Raji (cell line): ENCODE measurements around the gene MAT2B.

Experiments
- POLR2A ChIP-seq: IDR thresholded peaks from 2 replicates; pipeline ENCODE4 v1.6.1; 2011; ENCODE audit warnings: low read depth, low read length, control low read depth; ENCODE audit not compliant: insufficient read depth

Gene MAT2B

DNA sequence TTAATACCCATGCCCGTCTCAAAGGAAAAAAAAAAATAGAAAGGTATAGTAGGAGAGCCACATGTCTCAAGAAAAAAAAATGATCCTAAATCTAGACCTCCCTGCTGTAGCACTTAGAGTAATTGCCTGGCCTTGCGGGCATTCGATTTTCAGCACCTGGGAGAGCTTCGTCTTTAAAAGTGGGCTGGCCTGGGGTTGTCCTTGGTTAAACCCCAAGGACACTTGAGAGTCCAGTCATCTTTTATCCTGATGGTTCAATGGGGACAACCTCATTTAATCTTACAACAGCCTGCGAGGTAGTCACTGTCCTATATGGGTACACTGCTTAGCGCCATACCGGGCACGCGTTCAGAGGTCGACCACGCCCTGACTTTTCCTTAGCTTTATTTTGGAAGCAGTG, 60.1 kb downstream of the MAT2B start:
- TF ChIP-seq POLR2A, result no peak

DNA sequence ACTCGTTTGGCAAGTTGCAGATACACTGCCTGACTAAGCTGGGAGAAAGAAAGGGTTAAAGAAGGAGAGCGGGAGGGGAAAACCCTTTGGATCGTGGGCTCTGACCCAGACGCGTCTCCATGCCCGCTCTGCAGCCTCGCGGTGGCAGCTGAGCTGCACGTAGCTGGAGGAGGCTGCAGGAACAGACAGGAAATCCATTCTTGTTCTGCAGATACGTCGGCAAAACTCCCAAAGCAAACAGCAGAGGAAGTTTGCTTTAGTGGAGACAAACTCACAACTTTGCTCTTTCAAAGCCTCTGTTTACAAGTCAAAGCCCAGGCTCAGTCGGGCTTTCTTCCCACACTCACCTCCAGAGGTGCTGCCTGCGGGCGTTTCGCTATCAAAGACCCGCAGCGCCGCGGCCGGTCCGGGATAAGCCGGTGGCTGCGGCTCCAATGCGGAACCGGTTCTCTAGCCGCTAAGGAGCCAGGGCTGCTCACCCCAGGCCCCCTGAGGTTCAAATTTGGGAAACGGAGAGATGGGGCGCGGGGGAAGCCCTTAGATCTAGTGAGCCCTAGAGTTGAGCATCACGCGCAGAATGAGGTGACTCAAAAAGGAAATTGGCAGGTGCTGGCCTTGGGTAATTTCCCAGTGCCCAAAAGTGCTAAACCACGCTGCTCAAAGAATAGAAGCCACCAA, 60.7 kb downstream of the MAT2B start:
- no peak for TF ChIP-seq POLR2A

DNA sequence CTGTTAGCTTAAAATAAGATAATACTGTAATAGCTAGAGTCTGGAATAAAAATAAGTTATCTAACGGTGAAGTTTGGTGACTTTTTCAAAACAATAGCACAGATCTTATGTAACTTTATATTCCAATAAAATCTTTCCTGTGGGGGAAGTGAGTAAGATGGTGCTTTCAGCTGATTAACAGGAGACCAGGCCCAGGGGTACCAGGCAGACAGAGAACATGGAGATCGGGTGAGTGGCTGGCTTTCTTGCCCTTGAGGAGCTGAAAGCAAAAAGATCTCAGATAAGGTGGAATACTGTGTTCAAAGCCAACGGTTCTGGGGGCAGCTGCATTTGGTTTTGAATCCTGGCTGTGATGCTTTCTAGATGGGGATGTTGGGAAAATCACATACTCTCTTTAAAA, 61.3 kb downstream of the MAT2B start:
- no peak for TF ChIP-seq POLR2A

DNA sequence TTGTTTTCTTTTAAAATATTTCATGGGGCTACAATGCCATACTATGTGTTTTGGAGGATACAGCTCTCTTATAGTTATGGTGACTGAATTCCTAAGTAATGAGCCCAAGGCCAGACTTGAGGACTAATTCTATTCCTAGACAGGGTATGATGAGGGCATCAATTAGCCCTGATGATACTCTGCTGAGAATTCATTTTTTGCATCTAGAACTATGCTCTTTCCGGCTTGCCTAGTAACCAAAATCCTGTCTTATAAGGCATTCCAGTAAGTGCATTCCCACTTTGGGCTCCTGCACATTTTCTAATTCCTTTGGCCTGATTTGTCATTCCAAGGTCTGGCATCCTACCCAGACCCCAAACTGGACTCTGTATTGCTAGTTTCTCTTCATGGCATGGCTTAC, 62.4 kb downstream of the MAT2B start:
- no peak for TF ChIP-seq POLR2A
